ENCODE data around the gene MRGPRD.

The MRGPRD gene

DNA sequence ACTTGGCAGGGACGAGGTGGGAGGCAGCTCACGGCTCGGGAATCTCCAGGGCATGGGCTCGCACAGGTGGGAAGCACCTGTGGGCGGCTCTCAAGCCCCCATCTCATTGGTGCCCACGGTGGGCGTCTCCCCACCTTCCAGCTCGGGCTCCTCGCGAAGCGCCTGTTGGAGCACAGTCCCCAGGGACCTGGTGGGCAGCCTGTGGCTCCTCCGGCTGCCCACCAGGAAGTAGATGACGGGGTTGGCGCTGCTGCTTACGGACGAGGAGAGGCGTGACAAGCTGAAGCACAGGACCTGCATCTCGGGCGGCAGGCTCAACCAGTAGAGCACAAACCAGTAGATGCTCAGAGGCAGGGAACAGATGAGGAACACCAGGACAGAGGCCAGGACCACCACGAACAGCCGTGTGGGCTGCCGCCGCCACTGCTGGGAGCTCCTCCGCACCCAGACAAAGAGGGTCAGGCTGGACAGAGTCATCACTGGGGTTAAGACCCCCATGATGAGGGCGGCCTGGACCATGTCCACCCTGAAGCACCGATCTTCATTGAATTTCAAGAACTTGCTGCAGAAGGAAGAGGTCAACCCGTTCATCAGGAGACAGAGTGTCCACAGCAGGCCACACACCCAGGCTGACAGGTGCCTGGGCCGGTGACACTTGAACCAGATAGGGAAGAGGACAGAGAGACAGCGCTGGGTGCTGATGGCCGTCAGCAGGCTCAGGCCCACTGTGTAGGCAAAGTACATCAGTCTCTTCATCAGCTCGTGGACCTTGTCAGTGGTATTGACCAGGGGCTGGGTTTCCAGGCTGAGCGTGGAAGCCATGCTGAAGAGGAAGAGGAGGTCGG is 633 bp downstream of the MRGPRD start:
- no peak for DNase-seq
- Histone ChIP-seq H3K9ac (ENCODE audit: low read length) (no peak overlapping the region), H3K4me3 (ENCODE audit: low read length) (no peak overlapping the region), H3K9me2 (replicated peaks; ENCODE audit: insufficient read depth, low read length) (no peaks in the 10 kb centered on the region), H3K9me3 (replicated peaks; ENCODE audit: insufficient read depth, low read length) (no peaks in the 10 kb centered on the region), H3K27me3 (replicated peaks; ENCODE audit: insufficient read depth, low read length) (peaks cover 85% of the 10 kb centered on the region), H3K79me2 (ENCODE audit: low read length) (no peaks in the 10 kb centered on the region), H3K4me1 (ENCODE audit: low read length) (no peaks in the 10 kb centered on the region), H3K36me3 (replicated peaks; ENCODE audit: insufficient read depth, low read length) (no peaks in the 10 kb centered on the region), H3K27ac (ENCODE audit: low read length) (no peak overlapping the region), H3K4me2 (ENCODE audit: low read depth, low read length) (no peak overlapping the region), H2AFZ (ENCODE audit: low read length) (no peak overlapping the region), H3F3A (ENCODE audit: insufficient read depth, low read length) (no peaks in the 10 kb centered on the region), H4K20me1 (ENCODE audit: insufficient read depth, low read length) (no peaks in the 10 kb centered on the region)
- TF ChIP-seq EZH2phosphoT487 (IDR thresholded peaks at IDR 0.05; ENCODE audit: low read length) (no peak), EZH2 (optimal IDR thresholded peaks at IDR 0.05; ENCODE audit: low read depth, low read length) (no peak)
- TF ChIP-seq, protein P1, sequence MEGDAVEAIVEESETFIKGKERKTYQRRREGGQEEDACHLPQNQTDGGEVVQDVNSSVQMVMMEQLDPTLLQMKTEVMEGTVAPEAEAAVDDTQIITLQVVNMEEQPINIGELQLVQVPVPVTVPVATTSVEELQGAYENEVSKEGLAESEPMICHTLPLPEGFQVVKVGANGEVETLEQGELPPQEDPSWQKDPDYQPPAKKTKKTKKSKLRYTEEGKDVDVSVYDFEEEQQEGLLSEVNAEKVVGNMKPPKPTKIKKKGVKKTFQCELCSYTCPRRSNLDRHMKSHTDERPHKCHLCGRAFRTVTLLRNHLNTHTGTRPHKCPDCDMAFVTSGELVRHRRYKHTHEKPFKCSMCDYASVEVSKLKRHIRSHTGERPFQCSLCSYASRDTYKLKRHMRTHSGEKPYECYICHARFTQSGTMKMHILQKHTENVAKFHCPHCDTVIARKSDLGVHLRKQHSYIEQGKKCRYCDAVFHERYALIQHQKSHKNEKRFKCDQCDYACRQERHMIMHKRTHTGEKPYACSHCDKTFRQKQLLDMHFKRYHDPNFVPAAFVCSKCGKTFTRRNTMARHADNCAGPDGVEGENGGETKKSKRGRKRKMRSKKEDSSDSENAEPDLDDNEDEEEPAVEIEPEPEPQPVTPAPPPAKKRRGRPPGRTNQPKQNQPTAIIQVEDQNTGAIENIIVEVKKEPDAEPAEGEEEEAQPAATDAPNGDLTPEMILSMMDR (IDR thresholded peaks at IDR 0.05; ENCODE audit: low read length) = no peak

- H3K27ac ChIP-seq (ENCODE audit: low read length) = no peak overlapping the region
- H3K9ac ChIP-seq (ENCODE audit: low read length) = no peak overlapping the region
- H3K4me3 ChIP-seq (ENCODE audit: low read length) = no peak overlapping the region
- H3K36me3 ChIP-seq (replicated peaks; ENCODE audit: insufficient read depth, low read length) = no peaks in the 10 kb centered on the region
- TF ChIP-seq, protein P1 (IDR thresholded peaks at IDR 0.05; ENCODE audit: low read length) = no peak
- no peak for TF ChIP-seq EZH2phosphoT487 (IDR thresholded peaks at IDR 0.05; ENCODE audit: low read length)
- no peak for TF ChIP-seq EZH2 (optimal IDR thresholded peaks at IDR 0.05; ENCODE audit: low read depth, low read length)
- no peaks in the 10 kb centered on the region for H3K79me2 ChIP-seq (ENCODE audit: low read length)
- no peaks in the 10 kb centered on the region for H3K4me1 ChIP-seq (ENCODE audit: low read length)
- no peak for DNase-seq
- H4K20me1 ChIP-seq (ENCODE audit: insufficient read depth, low read length) = no peaks in the 10 kb centered on the region
- H3K9me3 ChIP-seq (replicated peaks; ENCODE audit: insufficient read depth, low read length) = no peaks in the 10 kb centered on the region
- H2AFZ ChIP-seq (ENCODE audit: low read length) = no peak overlapping the region
- H3K27me3 ChIP-seq (replicated peaks; ENCODE audit: insufficient read depth, low read length) = peaks cover 77% of the 10 kb centered on the region
- no peak overlapping the region for H3K4me2 ChIP-seq (ENCODE audit: low read depth, low read length)
- H3K9me2 ChIP-seq (replicated peaks; ENCODE audit: insufficient read depth, low read length) = no peaks in the 10 kb centered on the region
- H3F3A ChIP-seq (ENCODE audit: insufficient read depth, low read length) = no peaks in the 10 kb centered on the region
Measured at GRCh38 chr11:68978931-68979594, 1.7 kb downstream of the MRGPRD start.

GRCh38 chr11:68978626-68978930 is 2.2 kb downstream of the MRGPRD start:
- Histone ChIP-seq H3K36me3 (replicated peaks; ENCODE audit: insufficient read depth, low read length) (no peaks in the 10 kb centered on the region), H3K27ac (ENCODE audit: low read length) (no peak overlapping the region), H3K9ac (ENCODE audit: low read length) (no peak overlapping the region), H3F3A (ENCODE audit: insufficient read depth, low read length) (no peaks in the 10 kb centered on the region), H4K20me1 (ENCODE audit: insufficient read depth, low read length) (no peaks in the 10 kb centered on the region), H3K4me3 (ENCODE audit: low read length) (no peak overlapping the region), H3K79me2 (ENCODE audit: low read length) (no peaks in the 10 kb centered on the region), H2AFZ (ENCODE audit: low read length) (no peak overlapping the region), H3K4me2 (ENCODE audit: low read depth, low read length) (no peak overlapping the region), H3K9me3 (replicated peaks; ENCODE audit: insufficient read depth, low read length) (no peaks in the 10 kb centered on the region), H3K27me3 (replicated peaks; ENCODE audit: insufficient read depth, low read length) (peaks cover 77% of the 10 kb centered on the region), H3K4me1 (ENCODE audit: low read length) (no peaks in the 10 kb centered on the region), H3K9me2 (replicated peaks; ENCODE audit: insufficient read depth, low read length) (no peaks in the 10 kb centered on the region)
- no peak for TF ChIP-seq EZH2phosphoT487 (IDR thresholded peaks at IDR 0.05; ENCODE audit: low read length)
- TF ChIP-seq, protein P1 (IDR thresholded peaks at IDR 0.05; ENCODE audit: low read length) = no peak
- DNase-seq = no peak
